PC-3 (cell line): Measurements from ENCODE around the gene CAB39L. TPM values are rescaled to one million over a fixed set of nuclear protein-coding genes. Genes with fewer than 3 reads are reported as not detected.

ENCODE experiments used
- ATAC-seq: fragments of 200-7000 bp; cut with Tn5 transposase; 2 replicates; pipeline ENCODE4 v1.9.1; 2020; ENCODE audit warnings: mild to moderate bottlenecking, moderate library complexity
- BruUV-seq: library from RNA; stranded (reverse); fragments of 400-500 nt; replicated peaks from 2 replicates; lab custom pipeline; 2021; lab: Mats Ljungman, UMichigan
- CTCF ChIA-PET: fragments of 300-600 bp; sonication (Branson Sonifier 250); formaldehyde crosslinking; loops from one replicate; lab custom pipeline; 2022; ENCODE audit warnings: antibody characterized with exemption; lab: Charles Lee
- POLR2A ChIA-PET: fragments of 300-600 bp; sonication (Branson Sonifier 250); formaldehyde crosslinking; loops from one replicate; lab custom pipeline; 2022; ENCODE audit warnings: antibody characterized with exemption; ENCODE audit not compliant: unreplicated experiment; lab: Charles Lee
- DNase-seq: peaks from one replicate; pipeline ENCODE4 v3.0.0-alpha.2; 2015
- H2AFZ ChIP-seq: fragments of 300-600 bp; sonication (generic); 2 replicates; pipeline ENCODE4 v1.6.0; 2016; ENCODE audit warnings: antibody characterized with exemption, low read length
- H3F3A ChIP-seq: fragments of 300-600 bp; sonication (generic); one replicate; pipeline ENCODE4 v1.6.0; 2017; ENCODE audit warnings: antibody characterized with exemption, low read length, control low read depth, mild to moderate bottlenecking; ENCODE audit not compliant: unreplicated experiment
- H3K27ac ChIP-seq: fragments of 300-600 bp; sonication (generic); 2 replicates; pipeline ENCODE4 v1.5.1; 2016; ENCODE audit warnings: mild to moderate bottlenecking, low read length
- H3K27me3 ChIP-seq: fragments of 300-600 bp; sonication (generic); 2 replicates; pipeline ENCODE4 v1.6.1; 2016; ENCODE audit warnings: low read length, mixed read lengths
- H3K36me3 ChIP-seq: fragments of 300-600 bp; sonication (generic); 2 replicates; pipeline ENCODE4 v1.6.1; 2016; ENCODE audit warnings: low read depth, mixed run types, low read length, mixed read lengths
- H3K4me1 ChIP-seq: fragments of 300-600 bp; sonication (generic); 2 replicates; pipeline ENCODE4 v1.5.1; 2016; ENCODE audit warnings: low read length; ENCODE audit not compliant: insufficient read depth
- H3K4me2 ChIP-seq: fragments of 300-600 bp; sonication (generic); 2 replicates; pipeline ENCODE4 v1.6.0; 2016; ENCODE audit warnings: low read length
- H3K4me3 ChIP-seq: fragments of 300-600 bp; sonication (generic); 2 replicates; pipeline ENCODE4 v1.5.1; 2016; ENCODE audit warnings: mild to moderate bottlenecking, low read length, mixed read lengths
- H3K79me2 ChIP-seq: fragments of 300-600 bp; sonication (generic); 2 replicates; pipeline ENCODE4 v1.6.1; 2017; ENCODE audit warnings: low read length, mixed read lengths
- H3K9ac ChIP-seq: fragments of 300-600 bp; sonication (generic); 2 replicates; pipeline ENCODE4 v1.6.0; 2016; ENCODE audit warnings: mild to moderate bottlenecking, low read length
- H3K9me2 ChIP-seq: fragments of 300-600 bp; sonication (generic); replicated peaks from 2 replicates; pipeline ENCODE4 v1.6.1; 2016; ENCODE audit warnings: mixed run types, low read length, mixed read lengths
- H3K9me3 ChIP-seq: fragments of 300-600 bp; sonication (generic); 2 replicates; pipeline ENCODE4 v1.6.1; 2016; ENCODE audit warnings: low read length, mixed read lengths
- H4K20me1 ChIP-seq: fragments of 300-600 bp; sonication (generic); 2 replicates; pipeline ENCODE4 v1.6.1; 2016; ENCODE audit warnings: low read length, mixed read lengths
- EZH2 ChIP-seq: fragments of 300-600 bp; sonication (generic); IDR thresholded peaks from one replicate; pipeline ENCODE4 v1.6.1; 2017; ENCODE audit warnings: antibody characterized with exemption, mild to moderate bottlenecking, low read length; ENCODE audit not compliant: unreplicated experiment
- EZH2phosphoT487 ChIP-seq: fragments of 300-600 bp; sonication (generic); IDR thresholded peaks from 2 replicates; pipeline ENCODE4 v1.6.1; 2018; ENCODE audit warnings: mild to moderate bottlenecking, antibody characterized with exemption, low read length, borderline replicate concordance
- intact Hi-C: fragments of 100-400 bp; cut with micrococcal nuclease; formaldehyde crosslinking; loops from 2 replicates; pipeline ENCODE4 v1.9.0; 2023
- total RNA-seq: library from RNA; depleted of rRNA; stranded (reverse); fragments of >200 nt; gene quantifications from 2 replicates; pipeline ENCODE4 v1.2.3, GENCODE V29; 2014
- TF ChIP-seq, protein P1 (sequence below): fragments of 300-600 bp; sonication (generic); conservative IDR thresholded peaks from 2 replicates; pipeline ENCODE4 v1.5.1; 2017; ENCODE audit warnings: antibody characterized with exemption, low read depth, mild to moderate bottlenecking, low read length

The CAB39L gene
- total RNA-seq, 1 experiment from 2014 or later = 1.8 TPM

DNA sequence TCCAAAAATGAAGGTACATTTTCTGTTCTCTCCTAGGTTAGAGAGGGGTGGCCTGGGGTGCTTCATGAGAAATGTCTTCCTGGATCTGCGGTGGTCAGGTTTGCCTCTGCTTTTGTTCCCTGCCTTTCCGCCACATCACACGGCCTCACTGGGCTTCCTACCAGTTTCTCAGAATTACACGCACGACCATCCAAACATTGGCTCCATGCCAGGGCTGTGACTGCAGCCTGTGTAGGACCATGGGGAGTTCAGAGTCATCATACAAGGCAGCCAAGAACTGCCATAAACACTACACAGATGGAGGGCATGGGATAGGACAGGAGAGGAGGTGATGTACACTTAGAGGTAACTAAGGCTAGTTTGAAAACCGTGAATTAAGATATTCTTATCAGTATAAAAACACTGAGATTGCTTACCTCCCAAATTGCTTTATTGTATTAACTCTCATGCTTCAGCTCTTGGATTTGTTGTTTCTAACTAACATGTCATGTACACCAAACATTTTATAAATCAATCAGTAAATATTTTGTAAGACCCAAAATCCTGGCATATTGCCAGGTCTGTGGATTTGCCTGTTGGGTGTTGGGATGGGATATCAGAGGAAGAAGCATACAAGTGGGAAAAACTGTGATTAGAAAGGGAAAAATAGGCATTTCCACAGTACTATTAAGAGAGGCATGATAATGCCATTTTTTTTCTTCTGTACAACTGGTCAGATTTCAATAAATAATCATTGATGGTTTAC, 150.9 kb downstream of the CAB39L start:
- H3F3A ChIP-seq = no peaks in the 10 kb centered on the region
- POLR2A ChIA-PET = no interaction called here

DNA sequence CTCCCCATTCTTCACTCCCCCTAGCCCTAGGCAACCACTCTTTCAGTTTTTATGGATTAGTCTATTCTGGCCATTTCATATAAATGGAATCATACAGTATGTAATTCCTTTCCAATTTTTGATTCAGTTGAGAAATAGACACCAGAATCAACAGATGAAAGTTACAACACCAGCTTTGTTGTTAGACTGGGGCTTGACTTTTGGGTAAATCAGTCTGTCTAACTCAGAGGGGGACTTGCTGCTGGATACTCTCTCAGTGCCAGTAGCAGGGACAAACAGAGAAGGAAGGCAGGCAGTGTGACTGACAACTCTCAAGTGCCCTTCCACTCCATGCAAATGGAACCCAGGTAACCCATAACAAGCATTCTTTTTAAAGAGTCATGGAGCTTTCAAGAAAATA, 155.4 kb downstream of the CAB39L start:
- no TSS peak for BruUV-seq
- no peaks in the 10 kb centered on the region for H3K27me3 ChIP-seq
- H3K9ac ChIP-seq = no peak overlapping the region
- H3F3A ChIP-seq = no peaks in the 10 kb centered on the region
- no peaks in the 10 kb centered on the region for H3K9me2 ChIP-seq
- no peak for ATAC-seq
- H3K27ac ChIP-seq = no peak overlapping the region
- no peaks in the 10 kb centered on the region for H3K4me1 ChIP-seq
- H2AFZ ChIP-seq = no peak overlapping the region
- intact Hi-C loops = loop anchor here (10.0 kb wide), 1 partner anchor 304 kb away; no protein-coding TSS in a partner anchor
- H3K4me2 ChIP-seq = no peak overlapping the region
- ChIA-PET CTCF (no interaction called here), POLR2A (interaction anchor here (0.6 kb wide), 1 partner anchor 41 kb away, joined by 3 read pairs; the partner anchor contains the start of gene CDADC1)
- no peaks in the 10 kb centered on the region for H3K9me3 ChIP-seq
- no peaks in the 10 kb centered on the region for H3K36me3 ChIP-seq
- H4K20me1 ChIP-seq = no peaks in the 10 kb centered on the region
- H3K4me3 ChIP-seq = no peak overlapping the region
- no peaks in the 10 kb centered on the region for H3K79me2 ChIP-seq
- TF ChIP-seq, protein P1, sequence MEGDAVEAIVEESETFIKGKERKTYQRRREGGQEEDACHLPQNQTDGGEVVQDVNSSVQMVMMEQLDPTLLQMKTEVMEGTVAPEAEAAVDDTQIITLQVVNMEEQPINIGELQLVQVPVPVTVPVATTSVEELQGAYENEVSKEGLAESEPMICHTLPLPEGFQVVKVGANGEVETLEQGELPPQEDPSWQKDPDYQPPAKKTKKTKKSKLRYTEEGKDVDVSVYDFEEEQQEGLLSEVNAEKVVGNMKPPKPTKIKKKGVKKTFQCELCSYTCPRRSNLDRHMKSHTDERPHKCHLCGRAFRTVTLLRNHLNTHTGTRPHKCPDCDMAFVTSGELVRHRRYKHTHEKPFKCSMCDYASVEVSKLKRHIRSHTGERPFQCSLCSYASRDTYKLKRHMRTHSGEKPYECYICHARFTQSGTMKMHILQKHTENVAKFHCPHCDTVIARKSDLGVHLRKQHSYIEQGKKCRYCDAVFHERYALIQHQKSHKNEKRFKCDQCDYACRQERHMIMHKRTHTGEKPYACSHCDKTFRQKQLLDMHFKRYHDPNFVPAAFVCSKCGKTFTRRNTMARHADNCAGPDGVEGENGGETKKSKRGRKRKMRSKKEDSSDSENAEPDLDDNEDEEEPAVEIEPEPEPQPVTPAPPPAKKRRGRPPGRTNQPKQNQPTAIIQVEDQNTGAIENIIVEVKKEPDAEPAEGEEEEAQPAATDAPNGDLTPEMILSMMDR = no peak
- TF ChIP-seq EZH2 (no peak), EZH2phosphoT487 (no peak)
- DNase-seq = no peak

More for the DNA sequence above, 150.9 kb downstream of the CAB39L start:
- Histone ChIP-seq H3K79me2 (no peaks in the 10 kb centered on the region), H3K4me3 (no peak overlapping the region), H3K27ac (no peak overlapping the region), H3K4me1 (no peaks in the 10 kb centered on the region), H3K9me3 (no peaks in the 10 kb centered on the region), H3K9me2 (no peaks in the 10 kb centered on the region), H3K27me3 (no peaks in the 10 kb centered on the region), H4K20me1 (no peaks in the 10 kb centered on the region), H3K9ac (no peak overlapping the region), H3K36me3 (no peaks in the 10 kb centered on the region), H3K4me2 (no peak overlapping the region), H2AFZ (no peak overlapping the region)
- ATAC-seq (no peak), DNase-seq (no peak)
- TF ChIP-seq EZH2phosphoT487 (no peak), EZH2 (no peak)
- TF ChIP-seq, protein P1 = no peak
- CTCF ChIA-PET = no interaction called here
- intact Hi-C loops = no loop called here
- no TSS peak for BruUV-seq

DNA sequence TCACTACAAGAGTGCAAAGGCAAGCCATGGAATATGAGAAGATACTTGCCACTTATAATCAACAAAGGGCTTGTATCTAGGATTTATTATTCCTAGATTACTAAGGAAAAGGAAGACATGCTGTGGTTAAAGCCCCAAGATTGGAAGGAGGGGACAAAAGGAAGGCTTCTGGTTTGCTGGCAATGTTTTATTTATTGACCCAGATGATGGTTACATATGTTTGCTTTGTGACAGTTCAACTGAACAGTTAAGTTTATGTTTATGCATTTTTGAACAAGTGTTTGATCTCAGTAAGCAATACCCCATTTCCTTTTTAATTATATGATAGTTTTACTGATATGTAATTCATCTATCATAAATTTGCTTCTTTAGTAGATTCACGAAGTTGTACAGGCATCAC, 155.9 kb downstream of the CAB39L start:
- BruUV-seq = no TSS peak
- Histone ChIP-seq H4K20me1 (no peaks in the 10 kb centered on the region), H3K36me3 (no peaks in the 10 kb centered on the region), H2AFZ (no peak overlapping the region), H3K79me2 (no peaks in the 10 kb centered on the region), H3F3A (no peaks in the 10 kb centered on the region), H3K27me3 (no peaks in the 10 kb centered on the region), H3K4me1 (no peaks in the 10 kb centered on the region), H3K4me2 (no peak overlapping the region), H3K9me3 (no peaks in the 10 kb centered on the region), H3K9ac (no peak overlapping the region), H3K9me2 (no peaks in the 10 kb centered on the region), H3K27ac (no peak overlapping the region), H3K4me3 (no peak overlapping the region)
- ATAC-seq = peak; percentile 48
- POLR2A ChIA-PET = no interaction called here
- intact Hi-C loops = loop anchor here (10.0 kb wide), 1 partner anchor 303 kb away; no protein-coding TSS in a partner anchor
- no peak for DNase-seq
- CTCF ChIA-PET = no interaction called here
- TF ChIP-seq, protein P1 = no peak
- TF ChIP-seq EZH2phosphoT487 = no peak
- no peak for TF ChIP-seq EZH2
